Liver (tissue), 3 donors: ENCODE measurements around the gene TTF1.

Experiments used
- EGR1 ChIP-seq, 2 donors: IDR thresholded peaks; 2 replicates each; pipeline ENCODE4 v1.6.1; 2016 to 2018; ENCODE audit warnings: antibody characterized with exemption in 2 of 2, low read depth in 2 of 2
- HNF4A ChIP-seq, 2 donors: conservative IDR thresholded peaks; 2 replicates each; pipeline ENCODE4 v1.6.1; 2016; ENCODE audit warnings: antibody characterized with exemption in 2 of 2, mild to moderate bottlenecking in 2 of 2
- JUND ChIP-seq, 2 donors: IDR thresholded peaks; 2 replicates each; pipeline ENCODE4 v1.6.1; 2016; ENCODE audit warnings: antibody characterized with exemption in 2 of 2
- RAD21 ChIP-seq, 2 donors: IDR thresholded peaks; 2 replicates each; pipeline ENCODE4 v1.6.1; 2016; ENCODE audit warnings: antibody characterized with exemption in 2 of 2, mild to moderate bottlenecking in 2 of 2
- SP1 ChIP-seq: IDR thresholded peaks from 2 replicates; pipeline ENCODE4 v1.6.1; 2018; ENCODE audit warnings: antibody characterized with exemption, mild to moderate bottlenecking
- TF ChIP-seq, protein P1 (sequence below): fragments of 150-350 bp; IDR thresholded peaks from 2 replicates; pipeline ENCODE4 v1.5.1; 2017; ENCODE audit warnings: improper control_type of control experiment, low read depth, low read length; ENCODE audit not compliant: missing input control
- TF ChIP-seq, protein P2 (sequence below): IDR thresholded peaks from 2 replicates; pipeline ENCODE4 v1.6.1; 2016; ENCODE audit warnings: antibody characterized with exemption
- TF ChIP-seq, protein P3 (sequence below): IDR thresholded peaks from 2 replicates; pipeline ENCODE4 v1.6.1; 2016; ENCODE audit warnings: antibody characterized with exemption, mild to moderate bottlenecking
- donor health status: healthy.
- donor health status: healthy.

DNA sequence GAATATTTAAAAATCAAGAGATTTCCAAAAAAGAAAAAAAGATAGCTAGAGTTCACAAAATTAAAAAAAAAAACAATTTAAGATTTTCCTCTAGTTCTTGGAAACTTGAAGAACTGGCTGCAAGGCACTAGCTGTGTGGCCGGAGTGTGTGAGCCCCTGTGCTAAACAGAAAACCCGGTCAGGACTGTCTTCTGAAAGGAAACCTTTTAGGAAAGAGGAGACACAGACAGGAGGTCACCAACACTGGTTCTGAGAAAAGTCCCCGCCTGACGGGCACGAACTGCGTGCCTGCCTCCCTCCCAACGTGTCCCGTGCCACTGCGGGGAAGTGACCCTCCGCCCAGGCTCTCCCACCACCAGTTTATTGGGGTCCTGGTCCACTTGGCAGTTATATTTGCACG, 15.2 kb downstream of the TTF1 start:
- TF ChIP-seq, protein P1, sequence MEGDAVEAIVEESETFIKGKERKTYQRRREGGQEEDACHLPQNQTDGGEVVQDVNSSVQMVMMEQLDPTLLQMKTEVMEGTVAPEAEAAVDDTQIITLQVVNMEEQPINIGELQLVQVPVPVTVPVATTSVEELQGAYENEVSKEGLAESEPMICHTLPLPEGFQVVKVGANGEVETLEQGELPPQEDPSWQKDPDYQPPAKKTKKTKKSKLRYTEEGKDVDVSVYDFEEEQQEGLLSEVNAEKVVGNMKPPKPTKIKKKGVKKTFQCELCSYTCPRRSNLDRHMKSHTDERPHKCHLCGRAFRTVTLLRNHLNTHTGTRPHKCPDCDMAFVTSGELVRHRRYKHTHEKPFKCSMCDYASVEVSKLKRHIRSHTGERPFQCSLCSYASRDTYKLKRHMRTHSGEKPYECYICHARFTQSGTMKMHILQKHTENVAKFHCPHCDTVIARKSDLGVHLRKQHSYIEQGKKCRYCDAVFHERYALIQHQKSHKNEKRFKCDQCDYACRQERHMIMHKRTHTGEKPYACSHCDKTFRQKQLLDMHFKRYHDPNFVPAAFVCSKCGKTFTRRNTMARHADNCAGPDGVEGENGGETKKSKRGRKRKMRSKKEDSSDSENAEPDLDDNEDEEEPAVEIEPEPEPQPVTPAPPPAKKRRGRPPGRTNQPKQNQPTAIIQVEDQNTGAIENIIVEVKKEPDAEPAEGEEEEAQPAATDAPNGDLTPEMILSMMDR: no peak
- TF ChIP-seq RAD21 (IDR thresholded peaks at IDR 0.05) (no peak), EGR1 (IDR thresholded peaks at IDR 0.05; ENCODE audit: low read depth in 2 of 2) (no peak), SP1 (no peak), HNF4A (conservative IDR thresholded peaks at IDR 0.05) (no peak), JUND (IDR thresholded peaks at IDR 0.05) (no peak)
- TF ChIP-seq, protein P2, sequence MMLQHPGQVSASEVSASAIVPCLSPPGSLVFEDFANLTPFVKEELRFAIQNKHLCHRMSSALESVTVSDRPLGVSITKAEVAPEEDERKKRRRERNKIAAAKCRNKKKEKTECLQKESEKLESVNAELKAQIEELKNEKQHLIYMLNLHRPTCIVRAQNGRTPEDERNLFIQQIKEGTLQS: no peak
- TF ChIP-seq, protein P3, sequence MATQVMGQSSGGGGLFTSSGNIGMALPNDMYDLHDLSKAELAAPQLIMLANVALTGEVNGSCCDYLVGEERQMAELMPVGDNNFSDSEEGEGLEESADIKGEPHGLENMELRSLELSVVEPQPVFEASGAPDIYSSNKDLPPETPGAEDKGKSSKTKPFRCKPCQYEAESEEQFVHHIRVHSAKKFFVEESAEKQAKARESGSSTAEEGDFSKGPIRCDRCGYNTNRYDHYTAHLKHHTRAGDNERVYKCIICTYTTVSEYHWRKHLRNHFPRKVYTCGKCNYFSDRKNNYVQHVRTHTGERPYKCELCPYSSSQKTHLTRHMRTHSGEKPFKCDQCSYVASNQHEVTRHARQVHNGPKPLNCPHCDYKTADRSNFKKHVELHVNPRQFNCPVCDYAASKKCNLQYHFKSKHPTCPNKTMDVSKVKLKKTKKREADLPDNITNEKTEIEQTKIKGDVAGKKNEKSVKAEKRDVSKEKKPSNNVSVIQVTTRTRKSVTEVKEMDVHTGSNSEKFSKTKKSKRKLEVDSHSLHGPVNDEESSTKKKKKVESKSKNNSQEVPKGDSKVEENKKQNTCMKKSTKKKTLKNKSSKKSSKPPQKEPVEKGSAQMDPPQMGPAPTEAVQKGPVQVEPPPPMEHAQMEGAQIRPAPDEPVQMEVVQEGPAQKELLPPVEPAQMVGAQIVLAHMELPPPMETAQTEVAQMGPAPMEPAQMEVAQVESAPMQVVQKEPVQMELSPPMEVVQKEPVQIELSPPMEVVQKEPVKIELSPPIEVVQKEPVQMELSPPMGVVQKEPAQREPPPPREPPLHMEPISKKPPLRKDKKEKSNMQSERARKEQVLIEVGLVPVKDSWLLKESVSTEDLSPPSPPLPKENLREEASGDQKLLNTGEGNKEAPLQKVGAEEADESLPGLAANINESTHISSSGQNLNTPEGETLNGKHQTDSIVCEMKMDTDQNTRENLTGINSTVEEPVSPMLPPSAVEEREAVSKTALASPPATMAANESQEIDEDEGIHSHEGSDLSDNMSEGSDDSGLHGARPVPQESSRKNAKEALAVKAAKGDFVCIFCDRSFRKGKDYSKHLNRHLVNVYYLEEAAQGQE: no peak
